GM13977 (cell line): ENCODE data around the gene NPHS1.

Source experiments
- DNase-seq: peaks from one replicate; pipeline ENCODE4 v3.0.0; 2012; ENCODE audit warnings: low spot score
- in situ Hi-C: fragments of 300-500 bp; cut with MboI; formaldehyde crosslinking; loops from one replicate; pipeline ENCODE4 v1.12.0; 2022; ENCODE audit warnings: low sequenced_read_pairs, low pct_unique_long_range_greater_than_20kb, mixed read lengths, inconsistent platforms; ENCODE audit not compliant: unreplicated experiment
- TF ChIP-seq, protein P1 (sequence below): IDR thresholded peaks from 2 replicates; pipeline ENCODE4 v1.5.1; 2012; ENCODE audit warnings: mild to moderate bottlenecking, control low read depth; ENCODE audit not compliant: insufficient read depth; ENCODE audit errors: extremely low read depth, missing control alignments

Gene NPHS1

DNA sequence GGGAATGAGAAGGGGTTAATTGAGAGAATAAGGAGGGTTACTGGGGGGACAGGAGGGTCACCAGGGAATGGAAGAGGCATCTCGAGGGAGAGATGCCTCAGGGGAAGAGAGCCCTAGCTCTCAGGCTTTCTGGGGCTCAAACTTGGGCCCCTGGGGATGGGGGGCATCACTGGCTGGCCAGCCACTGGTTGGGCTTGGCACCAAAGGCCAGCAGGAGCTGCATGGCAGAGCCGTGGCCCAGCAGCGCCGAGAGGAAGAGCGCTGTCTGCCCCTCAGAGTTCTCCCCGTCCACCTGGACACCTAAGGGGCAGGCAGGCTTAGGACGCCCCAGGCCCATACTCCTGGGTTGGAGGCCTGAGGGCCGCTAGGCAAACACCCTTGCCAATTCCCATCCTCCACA is 59.4 kb downstream of the NPHS1 start:
- no peak for DNase-seq
- in situ Hi-C loops = no loop called here
- TF ChIP-seq, protein P1, sequence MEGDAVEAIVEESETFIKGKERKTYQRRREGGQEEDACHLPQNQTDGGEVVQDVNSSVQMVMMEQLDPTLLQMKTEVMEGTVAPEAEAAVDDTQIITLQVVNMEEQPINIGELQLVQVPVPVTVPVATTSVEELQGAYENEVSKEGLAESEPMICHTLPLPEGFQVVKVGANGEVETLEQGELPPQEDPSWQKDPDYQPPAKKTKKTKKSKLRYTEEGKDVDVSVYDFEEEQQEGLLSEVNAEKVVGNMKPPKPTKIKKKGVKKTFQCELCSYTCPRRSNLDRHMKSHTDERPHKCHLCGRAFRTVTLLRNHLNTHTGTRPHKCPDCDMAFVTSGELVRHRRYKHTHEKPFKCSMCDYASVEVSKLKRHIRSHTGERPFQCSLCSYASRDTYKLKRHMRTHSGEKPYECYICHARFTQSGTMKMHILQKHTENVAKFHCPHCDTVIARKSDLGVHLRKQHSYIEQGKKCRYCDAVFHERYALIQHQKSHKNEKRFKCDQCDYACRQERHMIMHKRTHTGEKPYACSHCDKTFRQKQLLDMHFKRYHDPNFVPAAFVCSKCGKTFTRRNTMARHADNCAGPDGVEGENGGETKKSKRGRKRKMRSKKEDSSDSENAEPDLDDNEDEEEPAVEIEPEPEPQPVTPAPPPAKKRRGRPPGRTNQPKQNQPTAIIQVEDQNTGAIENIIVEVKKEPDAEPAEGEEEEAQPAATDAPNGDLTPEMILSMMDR = no peak

DNA sequence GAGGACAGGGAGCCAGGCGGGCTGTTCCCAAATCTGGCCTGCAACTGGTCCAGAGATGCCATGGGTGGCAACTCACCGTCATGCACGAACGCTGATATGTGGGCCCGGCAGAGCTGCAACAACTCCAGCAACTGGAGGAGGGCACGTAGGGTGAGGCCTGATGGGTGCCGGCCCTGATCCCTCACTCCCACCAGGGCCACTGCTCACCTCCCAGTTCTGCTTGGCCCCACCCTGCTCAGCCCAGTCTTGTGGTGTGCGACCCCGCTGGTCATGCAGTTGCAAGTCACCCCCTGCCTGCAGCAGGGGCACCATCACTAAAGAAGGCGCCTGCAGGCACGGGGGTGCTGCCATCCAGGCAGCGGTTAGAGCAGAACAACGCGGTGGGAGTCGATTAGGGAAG is 60.0 kb downstream of the NPHS1 start:
- no peak for DNase-seq
- in situ Hi-C loops = no loop called here
- TF ChIP-seq, protein P1 = no peak

- no peak for DNase-seq
- in situ Hi-C loops = no loop called here
- TF ChIP-seq, protein P1 = no peak
Measured at GRCh38 chr19:35791814-35792279, 60.5 kb downstream of the NPHS1 start.

GRCh38 chr19:35790981-35791813 is 61.1 kb downstream of the NPHS1 start:
- no peak for DNase-seq
- TF ChIP-seq, protein P1 = peak; percentile 38
- in situ Hi-C loops = no loop called here

- DNase-seq = no peak
- TF ChIP-seq, protein P1 = no peak
- in situ Hi-C loops = no loop called here
Measured at GRCh38 chr19:35789978-35790944, 62.0 kb downstream of the NPHS1 start.

GRCh38 chr19:35789195-35789977 is 62.9 kb downstream of the NPHS1 start:
- in situ Hi-C loops = no loop called here
- TF ChIP-seq, protein P1 = no peak
- DNase-seq = no peak
